HG02763 (cell line): Measurements from ENCODE around the gene SCUBE1.

ENCODE experiments used
- ATAC-seq: cut with Tn5 transposase; IDR thresholded peaks from one replicate; pipeline ENCODE4 v1.9.1; 2021; ENCODE audit warnings: mild to moderate bottlenecking, moderate library complexity; ENCODE audit not compliant: unreplicated experiment

The SCUBE1 gene

GRCh38 chr22:43343262-43343669 lies at the start of gene SCUBE1:
SCUBE1 (minus strand) TSS chr22:43343372; CDS start chr22:43343261, 111 bp downstream.
- ATAC-seq: no peak

GRCh38 chr22:43392385-43392989 lies 49.3 kb upstream of the SCUBE1 start:
- ATAC-seq: no peak

DNA sequence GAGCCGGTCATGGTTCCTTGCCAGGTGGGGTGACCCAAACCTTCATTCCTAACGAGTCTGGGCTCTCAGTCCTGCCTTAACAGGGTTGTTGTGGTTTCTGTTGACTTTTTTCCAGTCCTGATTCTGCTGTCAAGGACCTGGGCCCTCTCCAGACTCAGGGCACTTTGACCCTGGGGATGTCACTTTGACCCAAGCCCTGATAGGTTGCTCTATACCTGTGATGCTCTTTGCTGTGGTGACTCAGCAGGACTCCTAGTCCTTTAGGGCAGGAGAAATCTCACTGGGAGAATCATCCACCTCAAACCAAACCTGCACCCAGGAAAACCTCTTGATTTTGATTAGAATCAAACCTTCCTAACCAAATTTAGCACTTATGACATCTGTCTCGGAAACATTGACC lies 48.1 kb upstream of the SCUBE1 start:
- no peak for ATAC-seq

DNA sequence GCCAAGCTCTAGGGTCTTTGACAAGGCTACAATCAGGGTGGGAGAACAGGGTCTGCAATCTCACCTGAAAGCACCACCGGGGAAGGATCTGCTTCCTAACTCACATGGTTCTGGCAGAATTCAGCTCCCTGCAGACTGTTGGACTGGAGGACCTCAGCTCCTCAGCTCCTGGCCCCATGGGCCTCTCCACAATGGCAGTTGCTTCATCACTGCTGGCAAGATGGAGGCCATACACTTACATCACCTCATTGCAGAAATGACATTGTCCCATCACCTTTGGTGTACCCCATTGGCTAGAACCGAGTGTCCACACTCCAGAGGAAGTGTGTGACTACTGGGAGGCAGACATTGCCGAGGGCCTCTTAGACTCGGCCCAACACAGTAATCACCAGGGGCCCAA lies 47.7 kb upstream of the SCUBE1 start:
- no peak for ATAC-seq

GRCh38 chr22:43390166-43390565 lies 47.0 kb upstream of the SCUBE1 start:
- ATAC-seq: no peak

GRCh38 chr22:43389227-43389836 lies 46.2 kb upstream of the SCUBE1 start:
- no peak for ATAC-seq

DNA sequence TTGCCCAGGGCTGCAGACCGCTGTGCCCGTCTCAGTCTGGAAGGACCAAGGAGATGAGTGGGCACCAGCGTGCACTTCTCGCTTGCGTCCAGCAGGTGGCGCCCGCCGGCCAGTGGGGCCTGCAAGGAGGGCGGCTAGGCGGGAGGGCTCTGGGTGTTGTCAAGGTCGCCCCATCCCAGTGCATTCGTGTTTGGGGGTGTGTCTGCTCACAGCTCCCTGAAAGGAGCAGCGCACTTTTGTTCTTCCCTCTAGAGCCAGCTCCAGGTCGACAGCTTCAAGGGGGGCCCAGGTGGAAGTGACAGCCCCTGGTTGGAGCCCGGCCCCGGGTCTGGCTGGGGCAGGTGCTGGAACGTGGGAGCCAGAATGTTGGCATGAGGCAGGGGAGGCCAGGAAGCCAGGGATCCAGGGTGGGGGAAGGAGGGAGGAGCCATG lies 45.3 kb upstream of the SCUBE1 start:
- no peak for ATAC-seq

GRCh38 chr22:43387815-43388214 lies 44.6 kb upstream of the SCUBE1 start:
- no peak for ATAC-seq

DNA sequence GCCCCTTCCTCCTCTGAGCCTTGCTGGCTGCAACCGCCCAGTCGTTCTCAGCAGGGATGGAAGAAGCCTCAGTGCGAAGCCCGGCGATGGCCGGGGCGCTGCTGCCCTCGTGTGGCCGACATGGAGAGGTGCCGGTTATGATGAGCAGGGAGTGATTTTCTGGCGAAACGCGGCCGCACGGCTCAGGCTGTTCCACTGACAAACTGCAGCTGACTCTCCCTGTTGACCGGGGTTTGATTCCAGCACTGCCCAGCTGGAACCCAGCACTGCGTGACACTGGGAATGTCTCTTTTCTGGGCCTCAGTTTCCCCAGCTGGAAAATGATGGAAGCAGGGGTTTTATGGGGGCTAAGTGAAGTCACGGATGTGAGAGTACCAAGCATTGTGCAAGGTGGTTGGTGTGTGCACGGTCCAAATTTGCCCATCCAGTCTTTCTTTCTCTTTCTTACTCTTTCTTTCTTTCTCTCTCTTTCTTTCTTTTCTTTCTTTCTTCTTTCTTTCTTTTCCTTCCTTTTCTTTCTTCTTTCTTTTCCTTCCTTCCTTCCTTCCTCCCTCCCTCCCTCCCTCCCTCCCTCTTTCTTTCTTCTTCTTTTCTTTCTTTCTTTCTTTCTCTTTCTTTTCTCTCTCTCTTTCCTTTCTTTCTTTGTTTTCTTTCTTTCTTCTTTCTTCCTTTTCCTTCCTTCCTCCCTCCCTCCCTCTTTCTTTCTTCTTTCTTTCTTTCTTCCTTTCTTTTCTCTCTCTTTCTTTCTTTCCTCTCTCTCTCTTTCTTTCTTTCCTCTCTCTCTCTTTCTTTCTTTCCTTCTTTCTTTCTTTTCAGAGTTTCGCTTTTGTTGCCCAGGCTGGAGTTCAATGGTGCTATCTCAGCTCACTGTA lies 42.8 kb upstream of the SCUBE1 start:
- ATAC-seq: no peak

GRCh38 chr22:43384863-43385262 lies 41.7 kb upstream of the SCUBE1 start:
- no peak for ATAC-seq

GRCh38 chr22:43381693-43382092 lies 38.5 kb upstream of the SCUBE1 start:
- no peak for ATAC-seq

DNA sequence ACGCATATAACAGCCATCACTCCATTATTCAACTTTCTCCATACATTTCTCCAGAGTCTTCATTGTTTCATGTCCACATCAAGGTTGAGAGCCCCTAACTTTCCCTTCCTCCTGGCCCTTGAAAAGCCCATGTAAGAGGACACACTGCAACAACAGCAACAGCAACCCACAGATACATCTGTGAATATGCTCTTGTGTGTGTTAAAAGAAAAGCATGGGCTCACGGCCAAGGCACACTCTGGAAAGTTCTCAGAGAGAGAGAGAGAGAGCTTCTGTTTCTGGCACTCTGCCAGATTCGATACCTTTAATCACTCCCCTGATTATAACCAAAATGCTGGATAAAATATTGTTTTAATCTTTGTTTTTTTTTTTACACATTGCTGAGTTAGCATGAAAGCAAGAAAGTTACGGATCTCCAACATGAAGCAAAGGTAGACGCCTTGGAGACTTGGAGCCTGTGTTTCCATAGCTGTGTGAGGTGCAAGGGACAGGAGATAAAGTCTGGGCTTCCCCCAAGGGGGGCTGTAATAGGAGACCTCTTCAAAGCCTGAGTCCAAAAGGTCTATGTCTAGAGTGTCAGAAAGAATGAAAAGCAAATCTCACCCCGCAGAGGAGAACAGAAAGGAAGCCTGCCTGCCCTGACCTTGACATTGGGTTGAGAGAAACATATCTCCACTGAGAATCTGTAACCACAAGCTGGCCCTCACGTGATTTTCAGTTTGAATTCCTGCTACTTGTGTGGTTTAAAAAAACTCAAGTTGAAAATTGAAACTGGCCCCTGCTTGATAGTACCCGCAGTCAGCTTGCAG lies 34.9 kb upstream of the SCUBE1 start:
- ATAC-seq: no peak

- no peak for ATAC-seq
Observed at GRCh38 chr22:43377548-43377895, 34.4 kb upstream of the SCUBE1 start.

DNA sequence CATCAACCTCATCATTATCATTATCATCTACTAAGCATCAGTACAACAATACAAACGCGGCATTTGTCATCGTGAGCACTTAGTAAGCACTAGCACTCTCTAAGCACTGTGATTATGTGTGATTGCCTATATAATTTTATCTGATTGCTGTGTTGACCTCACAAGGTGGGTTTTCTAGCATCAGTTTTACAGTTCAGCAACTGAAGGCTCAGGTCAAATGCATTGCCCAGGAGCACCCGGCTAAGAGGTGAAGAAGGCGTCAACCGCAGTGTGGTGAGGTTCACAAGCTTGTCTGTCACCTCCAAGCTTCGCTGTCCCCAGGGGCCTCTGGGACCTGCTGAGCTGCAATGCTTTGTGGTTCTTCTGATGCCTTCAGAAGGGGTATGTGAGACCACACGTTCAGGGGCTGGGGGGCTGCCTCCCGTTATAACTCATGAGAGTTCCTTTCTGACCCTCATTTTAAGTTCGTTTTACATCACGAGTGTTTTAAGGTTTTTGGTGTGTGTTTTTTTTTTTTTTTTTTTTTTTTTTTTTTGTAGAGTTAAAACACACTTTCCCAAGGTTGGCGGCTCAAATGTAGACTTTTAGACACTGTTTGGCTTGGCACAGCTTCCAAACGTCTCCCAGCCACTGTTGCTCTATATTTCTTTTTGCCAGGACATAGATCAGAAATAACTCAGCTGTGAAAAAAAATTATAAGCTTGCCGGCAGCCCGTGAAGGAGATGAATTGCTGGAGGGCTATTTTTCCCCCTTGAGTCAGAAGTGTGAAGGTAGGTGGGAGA lies 33.8 kb upstream of the SCUBE1 start:
- ATAC-seq: no peak

DNA sequence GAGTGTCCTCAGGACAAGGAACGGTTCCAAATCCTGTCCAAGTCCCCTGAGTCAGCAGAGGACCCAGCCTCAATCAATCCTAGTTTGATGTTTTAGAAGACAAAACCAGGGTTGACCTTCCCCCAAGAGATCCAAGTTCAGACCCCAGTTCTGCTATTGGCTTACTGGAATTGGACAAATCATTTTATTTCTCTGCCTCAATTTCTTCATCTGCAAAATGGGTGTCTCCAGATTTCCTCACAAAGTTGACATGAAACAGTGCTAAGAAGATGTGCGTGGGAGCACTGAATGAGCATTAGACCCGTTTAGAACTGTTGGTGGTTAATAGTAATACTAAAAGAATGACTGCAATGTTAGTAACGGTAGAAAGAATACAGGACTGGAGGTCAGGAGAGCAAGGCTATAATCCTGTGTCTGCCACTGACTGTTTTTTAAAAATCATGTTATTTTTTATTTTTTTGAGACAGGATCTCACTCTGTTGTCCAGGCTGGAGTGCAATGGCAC lies 32.8 kb upstream of the SCUBE1 start:
- ATAC-seq: no peak

- ATAC-seq: no peak
Observed at GRCh38 chr22:43370036-43370435, 26.9 kb upstream of the SCUBE1 start.

GRCh38 chr22:43365715-43366440 lies 22.7 kb upstream of the SCUBE1 start:
- ATAC-seq: no peak

- ATAC-seq: no peak
Observed at GRCh38 chr22:43364169-43364435, 20.9 kb upstream of the SCUBE1 start.

- ATAC-seq: no peak
Observed at GRCh38 chr22:43363315-43364168, 20.4 kb upstream of the SCUBE1 start.
